Tongue (tissue), 2 donors: ENCODE measurements around the gene UBE2Z. TPM values are rescaled to one million over a fixed set of nuclear protein-coding genes. Genes with fewer than 3 reads are reported as not detected.
"Not testable (repeated sequence)": the region's sequence is repeated elsewhere in the genome, so short reads cannot be mapped to it uniquely, and the experiment has no call there.

Source experiments
- DNase-seq: peaks from one replicate; pipeline ENCODE4 v3.0.0-alpha.2; 2015
- total RNA-seq: library from RNA; depleted of rRNA; stranded (reverse); fragments of >200 nt; gene quantifications from one replicate; pipeline ENCODE4 v1.2.3, GENCODE V29; 2014

UBE2Z gene
- total RNA-seq, 1 donor from 2014 or later = 46.8 TPM

- no peak for DNase-seq
Measured at GRCh38 chr17:48904428-48904827, 3.8 kb upstream of the UBE2Z start.

- DNase-seq = no peak
Measured at GRCh38 chr17:48905987-48906515, 2.2 kb upstream of the UBE2Z start.

GRCh38 chr17:48907713-48908046 is 527 bp upstream of the UBE2Z start:
- peak; percentile 71 for DNase-seq

GRCh38 chr17:48908853-48909394 is 717 bp downstream of the UBE2Z start:
- DNase-seq = peak; percentile 96

- no peak for DNase-seq
Measured at GRCh38 chr17:48909783-48910182, 1.6 kb downstream of the UBE2Z start.

- DNase-seq = no peak
Measured at GRCh38 chr17:48910370-48910769, 2.2 kb downstream of the UBE2Z start.

GRCh38 chr17:48912476-48912875 is 4.3 kb downstream of the UBE2Z start:
- DNase-seq = no peak

- DNase-seq = no peak
Measured at GRCh38 chr17:48915459-48916282, 7.5 kb downstream of the UBE2Z start.

- no peak for DNase-seq
Measured at GRCh38 chr17:48925251-48925990, 17.2 kb downstream of the UBE2Z start.

GRCh38 chr17:48925991-48926342 is 17.8 kb downstream of the UBE2Z start:
- DNase-seq = no peak

- DNase-seq = no peak
Measured at GRCh38 chr17:48927978-48928745, 20.0 kb downstream of the UBE2Z start.

- DNase-seq = no peak
Measured at GRCh38 chr17:48928876-48929811, 20.9 kb downstream of the UBE2Z start.

- no peak for DNase-seq
Measured at GRCh38 chr17:48929812-48930165, 21.6 kb downstream of the UBE2Z start.

GRCh38 chr17:48930435-48930873 is 22.2 kb downstream of the UBE2Z start:
- no peak for DNase-seq

- no peak for DNase-seq
Measured at GRCh38 chr17:48933035-48933434, 24.8 kb downstream of the UBE2Z start.

GRCh38 chr17:48944515-48945260 is 36.5 kb downstream of the UBE2Z start, which contains the start of gene SNF8:
Gene SNF8, minus strand, starts transcription at chr17:48944842. Its CDS starts 108 bp downstream, at chr17:48944734.
- DNase-seq = peak; percentile 95

GRCh38 chr17:48945261-48945651 is 37.0 kb downstream of the UBE2Z start:
- not testable (repeated sequence) for DNase-seq

GRCh38 chr17:48951572-48951971 is 43.4 kb downstream of the UBE2Z start:
- DNase-seq = no peak

- DNase-seq = no peak
Measured at GRCh38 chr17:48952904-48953303, 44.7 kb downstream of the UBE2Z start.

GRCh38 chr17:48954300-48954755 is 46.1 kb downstream of the UBE2Z start:
- no peak for DNase-seq
